Small intestine (tissue), 7 donors: ENCODE data around the gene DDOST. TPM values are rescaled to one million over a fixed set of nuclear protein-coding genes. Genes with fewer than 3 reads are reported as not detected.

Source experiments
- DNase-seq, 2 donors: peaks; one replicate each; pipeline versions ENCODE4 v3.0.0 to v3.0.0-alpha.2; 2013
- FAIRE-seq: peaks from 2 replicates; lab custom pipeline; 2012; peaks lifted over from hg19 to GRCh38; lab: Jason Lieb, UNC
- H3K27ac ChIP-seq, 3 donors: one replicate each; pipeline ENCODE4 v1.5.1; 2013; ENCODE audit warnings: low read length in 2 of 3, mild to moderate bottlenecking in 2 of 3, control low read depth in 1 of 3, inconsistent platforms in 1 of 3, low read depth in 1 of 3, moderate library complexity in 1 of 3
- H3K27me3 ChIP-seq, 3 donors: one replicate each; pipeline ENCODE4 v1.6.1; 2013; ENCODE audit warnings: low read length in 3 of 3, inconsistent platforms in 1 of 3; ENCODE audit not compliant: control insufficient read depth in 3 of 3, insufficient read depth in 3 of 3
- H3K36me3 ChIP-seq, 3 donors: one replicate each; pipeline ENCODE4 v1.6.1; 2013; ENCODE audit warnings: low read length in 3 of 3, inconsistent platforms in 1 of 3, low read depth in 1 of 3, mild to moderate bottlenecking in 1 of 3, moderate library complexity in 1 of 3; ENCODE audit not compliant: control insufficient read depth in 3 of 3, insufficient read depth in 2 of 3
- H3K4me1 ChIP-seq, 3 donors: one replicate each; pipeline ENCODE4 v1.6.1; 2013; ENCODE audit warnings: low read length in 2 of 3, inconsistent platforms in 1 of 3, low read depth in 1 of 3, mild to moderate bottlenecking in 1 of 3, moderate library complexity in 1 of 3; ENCODE audit not compliant: control insufficient read depth in 3 of 3, insufficient read depth in 2 of 3
- H3K4me3 ChIP-seq, 3 donors: one replicate each; pipeline ENCODE4 v1.5.1; 2013; ENCODE audit warnings: low read length in 3 of 3, control low read depth in 1 of 3, inconsistent platforms in 1 of 3, low read depth in 1 of 3, mild to moderate bottlenecking in 1 of 3, moderate library complexity in 1 of 3
- H3K9me3 ChIP-seq, 2 donors: one replicate each; pipeline ENCODE4 v1.6.1; 2013; ENCODE audit warnings: low read depth in 1 of 2, low read length in 1 of 2; ENCODE audit not compliant: control insufficient read depth in 2 of 2, insufficient read depth in 1 of 2
- WGBS, 3 donors: extraction: QIAGEN DNeasy Blood & Tissue Kit; methylation state at CpG; one replicate each; pipeline ENCODE4 v1.1.7; 2013; 5-methylcytosine and 5-hydroxymethylcytosine counted together
- polyA plus RNA-seq, 4 donors: library from polyadenylated mRNA; stranded (reverse) in 3 of 4; unstranded in 1 of 4; fragments of 200-250 nt in 3 of 4; fragments of 120-200 nt in 1 of 4; gene quantifications; one replicate each; pipeline versions ENCODE4 v1.2.1 to v1.2.3, GENCODE V29; 2013
- donor health status: healthy with polysubstance abuse.
- donor health status: control.
- donor health status: control.
- donor health status: Bipolar disorder and iron deficiency.
- donor health status: healthy.

Gene DDOST
- polyA plus RNA-seq, 4 donors, result 64.2 to 280 (median 162) TPM

- DNase-seq, result peak; percentile 44 to 50
- Histone ChIP-seq H3K27ac (no peak overlapping the region), H3K4me3 (peak overlapping the region; percentile 40 to 96 (median 75)), H3K4me1 (peaks cover 3 to 11% (median 5%) of the 10 kb centered on the region in 3 donors), H3K36me3 (peaks cover 0 to 29% (median 6%) of the 10 kb centered on the region in 3 donors), H3K9me3 (no peaks in the 10 kb centered on the region), H3K27me3 (peaks cover 0 to 2% (median 0%) of the 10 kb centered on the region in 3 donors)
- no peak for FAIRE-seq
- WGBS, 3 donors, result 7 to 8% (median 8%) methylated on average over 4 of the region's 4 CpGs
Measured at GRCh38 chr1:20634594-20635084, 26.5 kb downstream of the DDOST start.

DNA sequence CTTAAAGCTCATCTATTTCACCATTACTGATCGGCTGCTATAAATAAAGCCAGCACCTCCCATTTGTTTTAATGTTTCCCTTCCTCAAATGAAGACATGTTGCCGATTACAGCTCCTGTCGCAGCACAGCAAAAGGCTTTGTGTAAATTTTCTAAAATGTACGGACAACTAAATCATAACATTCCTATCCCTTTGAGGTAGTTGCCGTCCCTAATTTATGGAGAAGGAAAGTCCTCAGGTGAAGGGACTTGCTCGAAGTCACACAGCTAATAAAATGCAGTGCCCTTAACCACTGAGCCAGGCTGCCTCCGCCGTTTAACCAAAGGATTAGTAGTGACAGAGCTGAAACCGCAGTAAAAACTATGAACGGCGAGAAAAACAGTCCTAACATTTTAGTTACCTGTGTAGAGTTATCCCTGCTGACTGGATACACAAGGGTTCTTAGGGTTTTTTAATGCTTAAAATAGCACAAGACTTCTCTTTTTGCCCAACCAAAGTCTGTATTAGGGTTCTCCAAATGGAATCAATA lies 27.0 kb downstream of the DDOST start:
- H3K4me1 ChIP-seq, result peaks cover 3 to 11% (median 5%) of the 10 kb centered on the region in 3 donors
- H3K27ac ChIP-seq, result peak overlapping the region in 2 of 3 donors; percentile 25 to 76
- 0 to 2% (median 1%) methylated on average over 11 of the region's 11 CpGs for WGBS, 3 donors
- FAIRE-seq, result no peak
- peak in 1 of 2 donors; percentile 16 for DNase-seq
- peaks cover 0 to 2% (median 0%) of the 10 kb centered on the region in 3 donors for H3K27me3 ChIP-seq
- peaks cover 0 to 25% (median 6%) of the 10 kb centered on the region in 3 donors for H3K36me3 ChIP-seq
- H3K4me3 ChIP-seq, result peak overlapping the region; percentile 40 to 96 (median 75)
- H3K9me3 ChIP-seq, result no peaks in the 10 kb centered on the region

GRCh38 chr1:20633190-20634064 lies 27.7 kb downstream of the DDOST start, which contains the start of gene PINK1:
Gene PINK1, plus strand, starts transcription at chr1:20633458. Its CDS starts 91 bp downstream, at chr1:20633549.
- FAIRE-seq (no peak), DNase-seq (peak; percentile 88 to 96)
- no peaks in the 10 kb centered on the region for H3K9me3 ChIP-seq
- H3K36me3 ChIP-seq, result peaks cover 0 to 19% (median under 1%) of the 10 kb centered on the region in 3 donors
- 0 to 1% (median 1%) methylated on average over 46 to 93 of the region's 93 CpGs for WGBS, 3 donors
- peak within 1 kb of the TSS; percentile 68 to 96 (median 75) for H3K4me3 ChIP-seq
- H3K27me3 ChIP-seq, result peaks cover 0 to 2% (median 0%) of the 10 kb centered on the region in 3 donors
- H3K27ac ChIP-seq, result peak within 1 kb of the TSS; percentile 76 to 95 (median 87)
- H3K4me1 ChIP-seq, result peaks cover 3 to 11% (median 5%) of the 10 kb centered on the region in 3 donors

- Histone ChIP-seq H3K27ac (no peak overlapping the region), H3K36me3 (peaks cover 0 to 10% (median 0%) of the 10 kb centered on the region in 3 donors), H3K27me3 (peaks cover 0 to 2% (median 0%) of the 10 kb centered on the region in 3 donors), H3K4me1 (peaks cover 3 to 11% (median 5%) of the 10 kb centered on the region in 3 donors), H3K9me3 (no peaks in the 10 kb centered on the region), H3K4me3 (no peak overlapping the region)
- DNase-seq (no peak), FAIRE-seq (no peak)
- WGBS, 3 donors, result 68 to 81% (median 80%) methylated on average over 3 of the region's 3 CpGs
Measured at GRCh38 chr1:20632386-20632785, 28.8 kb downstream of the DDOST start.

DNA sequence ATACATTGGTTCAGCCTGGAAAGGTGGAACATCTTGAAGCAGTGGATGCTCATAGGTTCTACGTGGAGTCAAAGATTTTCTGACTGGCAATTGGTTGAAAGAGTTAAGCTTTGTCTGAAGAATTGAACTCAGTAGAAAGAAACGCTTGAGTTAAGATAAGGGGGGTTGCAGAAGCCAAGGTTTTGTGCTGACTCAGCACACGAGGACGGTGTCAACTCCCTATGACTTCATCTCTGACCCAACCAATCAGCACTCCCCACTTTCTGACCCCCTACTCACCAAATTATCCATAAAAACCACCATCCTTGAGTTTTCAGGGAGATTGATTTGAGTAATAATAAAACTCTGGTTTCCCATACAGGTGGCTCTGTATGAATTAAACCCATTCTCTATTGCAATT lies 30.4 kb downstream of the DDOST start:
- Histone ChIP-seq H3K27ac (no peak overlapping the region), H3K36me3 (no peaks in the 10 kb centered on the region), H3K9me3 (no peaks in the 10 kb centered on the region), H3K4me1 (peaks cover 3 to 11% (median 5%) of the 10 kb centered on the region in 3 donors), H3K4me3 (no peak overlapping the region), H3K27me3 (peaks cover 0 to 2% (median 0%) of the 10 kb centered on the region in 3 donors)
- no peak for DNase-seq
- 25 to 37% (median 32%) methylated on average over 4 of the region's 4 CpGs for WGBS, 3 donors
- FAIRE-seq, result no peak

- Histone ChIP-seq H3K4me3 (no peak overlapping the region), H3K36me3 (no peaks in the 10 kb centered on the region), H3K9me3 (no peaks in the 10 kb centered on the region), H3K27me3 (peaks cover 0 to 12% (median 0%) of the 10 kb centered on the region in 3 donors), H3K4me1 (no peaks in the 10 kb centered on the region), H3K27ac (no peak overlapping the region)
- DNase-seq, result no peak
- WGBS, 3 donors, result 59 to 70% (median 67%) methylated on average over 1 of the region's 1 CpG
- no peak for FAIRE-seq
Measured at GRCh38 chr1:20626524-20626923, 34.6 kb downstream of the DDOST start.

GRCh38 chr1:20626098-20626427 lies 35.1 kb downstream of the DDOST start:
- FAIRE-seq (no peak), DNase-seq (no peak)
- no peaks in the 10 kb centered on the region for H3K4me1 ChIP-seq
- H3K27ac ChIP-seq, result no peak overlapping the region
- H3K36me3 ChIP-seq, result no peaks in the 10 kb centered on the region
- no peaks in the 10 kb centered on the region for H3K9me3 ChIP-seq
- no peak overlapping the region for H3K4me3 ChIP-seq
- peaks cover 0 to 12% (median 0%) of the 10 kb centered on the region in 3 donors for H3K27me3 ChIP-seq
- WGBS, 3 donors, result 38 to 64% (median 45%) methylated on average over 1 of the region's 1 CpG
